ENCODE measurements around the gene NUP205.

- no peak for TF ChIP-seq CTCF (conservative IDR thresholded peaks at IDR 0.05 in 1 of 2, IDR thresholded peaks at IDR 0.05 in 1 of 2; ENCODE audit: extremely low read depth in 1 of 2, insufficient read depth in 1 of 2, low read depth in 1 of 2, low read length in 2 of 2)
- no peak for TF ChIP-seq EZH2 (IDR thresholded peaks at IDR 0.05; ENCODE audit: borderline replicate concordance, low read length)
Measured at GRCh38 chr7:135562720-135563119, 5.0 kb downstream of the NUP205 start.

Measured in mammary epithelial cell (primary cell).